GM21619 (cell line): ENCODE results near the gene OLFML2A.

Source experiments
- ATAC-seq: cut with Tn5 transposase; IDR thresholded peaks from one replicate; pipeline ENCODE4 v1.9.1; 2021; ENCODE audit not compliant: unreplicated experiment

OLFML2A gene

DNA sequence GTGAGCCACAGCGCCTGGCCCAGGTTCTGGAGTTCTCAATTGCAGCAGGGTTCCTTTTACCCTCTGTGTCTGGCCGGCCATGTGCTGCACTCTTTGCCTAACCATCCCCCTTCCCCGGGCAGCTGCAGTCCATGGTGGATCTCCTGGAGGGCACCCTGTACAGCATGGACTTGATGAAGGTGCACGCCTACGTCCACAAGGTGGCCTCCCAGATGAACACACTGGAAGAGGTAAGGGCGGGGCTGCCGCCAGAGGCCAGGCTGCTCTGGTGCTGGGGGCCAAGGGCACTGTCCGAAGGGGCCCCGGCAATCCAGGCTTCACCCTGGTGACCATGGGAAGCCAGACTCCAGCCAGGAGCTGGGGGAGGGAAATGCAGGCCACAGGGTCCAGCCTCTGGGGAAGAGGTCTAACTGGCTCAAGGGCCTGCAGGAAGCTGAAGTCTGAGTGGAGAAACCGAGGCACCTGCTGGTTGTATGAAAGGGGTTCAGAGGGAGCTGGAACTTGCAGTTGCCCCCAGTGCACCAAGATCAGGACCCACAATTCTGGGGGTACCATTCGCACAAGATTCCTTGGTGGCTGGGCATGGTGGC is 18.1 kb downstream of the OLFML2A start:
- no peak for ATAC-seq

DNA sequence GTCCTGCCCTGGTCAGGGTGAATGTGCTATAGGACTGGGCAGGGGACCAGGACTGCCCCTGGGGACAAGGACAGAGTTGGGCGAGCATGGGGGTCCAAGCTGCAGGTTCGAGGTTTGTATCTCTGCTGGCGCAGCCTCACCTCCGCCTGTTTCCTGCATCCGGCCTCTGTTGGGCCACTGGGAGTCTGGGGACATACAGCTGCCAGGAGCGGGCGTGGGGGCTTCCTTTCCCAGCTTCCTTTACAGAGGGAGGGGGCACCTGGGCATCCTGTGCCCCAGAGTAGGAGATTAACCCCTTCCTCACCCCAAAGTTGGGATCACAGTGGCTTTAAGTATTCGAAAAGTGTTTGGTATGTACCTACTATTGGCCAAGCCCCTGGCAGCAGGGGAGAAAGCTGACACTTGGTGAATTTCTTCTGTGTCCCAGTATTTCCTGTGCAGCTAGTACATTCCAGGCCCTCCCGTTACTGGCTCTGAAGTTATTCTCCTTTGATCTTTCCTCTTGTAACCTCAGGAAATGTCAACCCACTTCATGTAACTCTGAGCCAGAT is 19.0 kb downstream of the OLFML2A start:
- no peak for ATAC-seq

DNA sequence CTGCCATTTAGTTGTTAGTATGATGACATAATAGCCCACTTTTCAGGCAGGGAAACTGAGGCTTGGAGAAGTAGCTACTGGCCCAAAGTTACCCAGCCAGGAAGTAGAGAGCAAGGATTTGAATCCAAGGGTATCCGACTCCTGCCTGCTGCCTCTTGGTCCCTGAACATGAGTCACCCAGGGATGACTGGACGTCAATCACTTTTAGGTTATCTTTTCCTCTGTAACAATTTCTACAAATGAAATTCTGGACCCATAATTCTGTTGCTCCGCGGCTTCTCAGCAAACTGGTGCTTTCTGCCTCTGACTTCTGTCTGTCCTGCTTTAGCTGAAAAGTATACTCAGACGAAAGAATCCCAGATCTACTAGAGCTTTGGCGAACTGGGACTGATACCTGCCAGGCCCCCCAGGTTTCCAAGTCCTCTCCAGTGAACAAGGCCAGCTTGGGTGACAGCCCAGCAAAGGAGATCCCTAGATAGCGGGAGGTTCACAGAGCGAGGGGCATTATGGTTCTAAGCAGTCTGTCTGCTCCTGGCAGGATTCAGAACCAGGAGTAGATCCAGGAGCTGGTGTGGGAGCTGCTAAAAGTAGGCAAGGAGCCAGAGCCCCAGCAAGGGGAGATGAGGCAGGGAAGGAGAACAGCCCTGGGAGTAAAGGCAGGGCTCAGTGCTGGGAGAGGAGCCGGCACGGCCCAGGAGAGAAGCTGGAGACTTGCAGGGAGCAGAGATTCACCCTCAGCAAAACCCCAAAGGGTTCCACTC is 20.6 kb downstream of the OLFML2A start:
- ATAC-seq = no peak

DNA sequence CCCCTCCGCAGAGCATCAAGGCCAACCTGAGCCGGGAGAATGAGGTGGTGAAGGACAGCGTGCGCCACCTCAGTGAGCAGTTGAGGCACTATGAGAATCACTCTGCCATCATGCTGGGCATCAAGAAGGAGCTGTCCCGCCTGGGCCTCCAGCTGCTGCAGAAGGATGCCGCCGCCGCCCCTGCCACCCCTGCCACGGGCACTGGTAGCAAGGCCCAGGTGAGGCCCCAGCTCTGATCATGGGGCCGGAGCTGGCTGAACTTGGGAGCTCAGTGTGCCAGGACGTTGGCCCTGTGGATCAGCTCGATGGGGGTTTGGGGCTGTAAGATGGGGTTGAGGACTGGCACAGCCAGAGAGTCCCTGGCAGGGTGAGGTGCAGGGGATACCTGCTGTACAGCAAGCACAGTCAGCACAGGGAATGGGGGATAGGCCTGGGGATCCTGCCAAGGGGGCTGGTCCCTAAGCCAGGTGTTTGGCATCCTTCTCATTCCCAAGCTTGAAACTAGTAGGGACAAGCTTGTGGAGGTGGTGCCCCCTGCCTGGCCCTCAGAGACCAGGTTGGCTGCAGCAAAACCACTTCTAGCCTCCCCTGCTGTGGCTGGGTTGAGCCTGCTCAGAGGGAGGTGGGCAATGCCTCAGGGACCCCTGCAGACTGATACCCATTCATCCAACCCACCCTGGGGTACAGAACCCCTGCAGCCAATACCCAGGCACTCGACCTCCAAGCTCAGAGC is 22.5 kb downstream of the OLFML2A start:
- ATAC-seq = no peak

DNA sequence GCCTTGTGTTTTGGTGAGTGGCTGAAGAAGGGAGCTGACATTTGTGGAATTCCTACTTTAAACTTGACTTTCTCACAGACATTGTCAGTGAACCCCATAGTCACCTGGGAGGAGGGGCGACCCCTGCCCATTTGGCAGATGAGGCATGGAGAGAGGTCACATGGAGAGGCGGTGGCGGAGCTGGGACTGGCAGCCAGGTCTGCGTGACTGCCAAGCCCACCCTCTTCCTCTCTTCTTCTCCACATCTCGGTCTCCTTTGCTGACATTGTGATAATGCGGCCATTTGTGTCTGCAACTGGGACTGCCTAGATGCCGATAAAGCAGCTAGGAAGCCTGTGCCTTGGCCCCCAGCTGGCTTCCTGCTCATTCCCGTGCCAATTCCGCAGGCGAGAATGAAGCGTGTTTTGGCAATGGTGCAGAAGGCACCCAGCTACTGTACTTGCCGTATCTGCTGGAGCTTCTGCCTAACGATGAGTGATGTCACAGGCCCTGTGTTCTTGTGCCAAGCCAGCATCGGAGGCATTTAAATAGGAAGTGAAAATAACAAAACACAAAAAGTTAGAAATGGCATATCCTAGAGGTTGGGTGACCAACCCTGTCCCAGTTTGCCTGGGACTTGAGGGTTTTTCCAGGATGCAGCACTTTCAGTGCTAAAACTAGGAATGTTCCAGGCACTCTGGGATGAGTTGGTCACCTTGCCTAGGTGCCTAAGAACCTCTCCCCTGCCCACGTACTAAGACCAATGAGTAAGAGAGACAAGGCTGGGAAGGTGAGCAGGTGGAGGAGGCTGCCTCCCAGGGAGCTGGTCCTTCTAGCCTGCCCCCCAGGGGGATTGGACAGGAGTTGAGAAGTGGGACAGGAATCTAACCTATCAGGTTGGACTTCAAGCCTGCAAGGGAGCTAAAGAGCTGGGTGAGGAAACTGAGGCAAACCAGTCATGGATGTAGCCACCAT is 23.6 kb downstream of the OLFML2A start:
- no peak for ATAC-seq

DNA sequence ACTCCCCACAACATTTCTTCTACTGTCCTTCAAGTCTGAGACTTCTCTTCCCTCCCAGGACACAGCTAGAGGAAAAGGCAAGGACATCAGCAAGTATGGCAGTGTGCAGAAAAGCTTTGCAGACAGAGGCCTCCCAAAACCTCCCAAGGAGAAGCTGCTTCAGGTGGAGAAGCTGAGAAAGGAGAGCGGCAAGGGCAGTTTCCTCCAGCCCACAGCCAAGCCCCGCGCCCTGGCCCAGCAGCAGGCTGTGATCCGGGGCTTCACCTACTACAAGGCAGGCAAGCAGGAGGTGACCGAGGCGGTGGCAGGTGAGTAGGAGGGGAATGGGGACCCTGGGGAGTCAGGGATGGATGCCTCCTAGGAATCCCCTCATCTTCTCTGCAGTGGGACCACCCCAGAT is 24.4 kb downstream of the OLFML2A start:
- ATAC-seq = no peak

DNA sequence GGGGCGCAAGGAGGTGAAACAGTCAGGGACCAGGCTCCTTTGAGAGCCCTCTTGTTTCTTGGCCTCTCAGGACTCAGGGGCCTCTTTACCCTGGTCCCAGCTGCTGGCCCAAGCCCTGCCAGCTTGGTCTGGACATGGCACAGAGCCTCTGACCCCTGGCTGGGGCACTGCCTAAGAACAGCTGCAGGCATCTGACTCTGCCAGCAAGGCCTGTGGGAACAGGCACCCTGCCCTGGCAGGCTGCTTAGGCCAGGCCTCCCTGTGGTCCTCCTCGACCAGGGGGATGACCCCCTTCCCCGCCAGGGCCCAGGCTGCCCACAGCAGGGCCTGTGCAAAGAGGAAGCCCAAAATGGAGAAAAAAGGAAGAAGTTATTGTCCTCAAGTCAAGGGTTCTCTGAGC is 25.5 kb downstream of the OLFML2A start:
- ATAC-seq = no peak

DNA sequence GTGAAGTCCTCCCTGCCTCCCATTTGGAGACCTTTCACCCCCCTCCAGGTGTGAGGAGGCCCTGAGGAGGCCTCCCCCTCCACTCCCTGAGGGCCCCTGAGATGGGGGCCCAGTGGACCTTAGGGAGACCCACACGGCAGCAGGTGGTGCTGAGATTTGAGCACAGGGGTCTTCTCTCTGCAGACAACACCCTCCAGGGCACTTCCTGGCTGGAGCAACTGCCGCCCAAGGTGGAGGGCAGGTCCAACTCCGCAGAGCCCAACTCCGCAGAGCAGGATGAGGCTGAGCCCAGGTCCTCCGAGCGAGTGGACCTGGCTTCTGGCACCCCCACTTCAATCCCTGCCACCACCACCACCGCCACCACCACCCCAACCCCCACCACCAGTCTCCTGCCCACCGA is 27.0 kb downstream of the OLFML2A start:
- ATAC-seq = no peak

DNA sequence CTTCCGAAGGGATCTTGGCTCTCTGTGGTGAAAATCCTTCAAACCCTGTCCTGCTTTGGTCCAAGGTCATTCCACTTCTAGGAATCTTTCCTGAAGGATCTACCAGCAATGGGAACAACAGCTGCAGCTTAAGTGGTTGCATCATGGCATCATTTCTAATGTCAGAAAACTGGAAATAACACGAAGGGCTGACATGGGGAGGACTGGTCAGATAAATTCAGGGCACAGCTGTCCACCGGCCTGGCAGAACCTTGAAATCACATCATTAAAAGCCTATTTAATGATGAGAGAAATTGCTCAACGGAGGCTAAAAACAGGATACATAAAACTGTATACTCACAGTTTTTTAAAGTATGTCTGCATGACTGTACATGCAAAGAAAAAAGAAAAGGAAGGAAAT is 28.3 kb downstream of the OLFML2A start:
- ATAC-seq = no peak

DNA sequence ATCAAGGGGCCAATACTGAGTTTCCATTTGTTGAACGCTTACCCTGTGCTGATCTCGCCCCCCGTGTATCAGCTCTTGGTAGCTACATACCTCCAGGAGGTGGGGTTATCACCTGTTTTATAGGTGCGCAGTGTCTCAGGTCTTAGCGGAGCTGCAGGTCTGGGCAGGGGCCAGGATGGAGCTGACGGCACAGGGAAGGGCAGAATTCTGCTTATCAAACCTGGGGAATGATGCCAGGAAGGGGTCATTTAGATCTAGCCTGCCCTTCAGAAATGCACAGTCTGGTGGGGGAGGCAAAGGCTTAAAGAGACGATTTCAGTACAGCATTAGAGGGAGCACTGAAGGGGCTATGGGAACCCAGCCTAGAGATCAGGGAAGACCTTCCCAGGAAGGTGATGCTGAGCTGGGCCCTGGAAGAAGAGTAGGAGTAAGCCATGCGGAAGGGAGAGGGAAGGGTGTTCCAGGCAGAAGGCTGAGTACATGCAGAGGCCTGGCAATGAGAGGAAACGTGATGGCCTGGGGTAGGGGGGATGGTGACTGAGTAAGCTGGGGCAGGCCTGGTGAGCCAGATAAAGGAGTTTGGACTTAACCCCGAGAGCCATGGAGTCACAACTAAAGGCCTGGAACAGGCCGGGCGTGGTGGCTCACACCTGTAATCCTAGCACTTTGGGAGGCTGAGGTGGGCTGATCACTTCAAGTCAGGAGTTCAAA is 31.5 kb downstream of the OLFML2A start:
- ATAC-seq = no peak

DNA sequence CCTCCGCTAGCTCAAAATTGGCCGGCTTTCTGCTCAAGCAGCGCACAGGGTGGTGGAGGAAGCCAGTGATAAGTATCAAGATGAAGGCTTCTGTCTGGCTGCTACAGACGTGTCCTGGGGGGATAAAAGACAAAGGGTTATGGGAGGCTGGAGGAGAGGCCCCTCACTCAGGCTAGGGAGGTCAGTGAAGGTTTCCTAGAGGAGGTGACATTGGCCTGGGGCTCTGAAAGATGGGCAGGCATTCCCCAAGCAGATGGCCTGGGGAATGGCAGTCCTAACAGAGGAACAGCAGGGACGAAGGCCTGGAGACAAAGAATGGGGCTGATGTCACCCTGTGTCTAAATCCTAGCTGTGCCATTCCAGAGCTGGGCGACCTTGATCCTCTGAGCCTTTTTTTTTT is 32.3 kb downstream of the OLFML2A start:
- no peak for ATAC-seq

DNA sequence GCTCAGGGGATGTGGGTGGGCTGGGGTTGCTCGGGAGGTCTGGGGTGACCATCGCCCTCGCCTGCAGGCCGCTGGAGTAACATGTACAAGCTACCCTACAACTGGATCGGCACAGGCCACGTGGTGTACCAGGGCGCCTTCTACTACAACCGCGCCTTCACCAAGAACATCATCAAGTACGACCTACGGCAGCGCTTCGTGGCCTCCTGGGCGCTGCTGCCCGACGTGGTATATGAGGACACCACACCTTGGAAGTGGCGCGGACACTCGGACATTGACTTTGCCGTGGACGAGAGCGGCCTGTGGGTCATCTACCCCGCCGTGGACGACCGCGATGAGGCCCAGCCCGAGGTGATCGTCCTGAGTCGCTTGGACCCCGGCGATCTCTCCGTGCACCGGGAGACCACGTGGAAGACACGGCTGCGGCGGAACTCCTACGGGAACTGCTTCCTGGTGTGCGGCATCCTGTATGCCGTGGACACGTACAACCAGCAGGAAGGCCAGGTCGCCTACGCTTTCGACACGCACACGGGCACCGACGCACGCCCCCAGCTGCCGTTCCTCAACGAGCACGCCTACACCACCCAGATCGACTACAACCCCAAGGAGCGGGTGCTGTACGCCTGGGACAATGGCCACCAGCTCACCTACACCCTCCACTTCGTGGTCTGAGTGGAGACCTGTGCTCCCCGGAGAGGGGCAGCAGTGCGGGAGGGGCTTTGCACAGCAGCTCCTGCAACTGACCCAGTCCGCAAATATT is 33.0 kb downstream of the OLFML2A start:
- no peak for ATAC-seq

DNA sequence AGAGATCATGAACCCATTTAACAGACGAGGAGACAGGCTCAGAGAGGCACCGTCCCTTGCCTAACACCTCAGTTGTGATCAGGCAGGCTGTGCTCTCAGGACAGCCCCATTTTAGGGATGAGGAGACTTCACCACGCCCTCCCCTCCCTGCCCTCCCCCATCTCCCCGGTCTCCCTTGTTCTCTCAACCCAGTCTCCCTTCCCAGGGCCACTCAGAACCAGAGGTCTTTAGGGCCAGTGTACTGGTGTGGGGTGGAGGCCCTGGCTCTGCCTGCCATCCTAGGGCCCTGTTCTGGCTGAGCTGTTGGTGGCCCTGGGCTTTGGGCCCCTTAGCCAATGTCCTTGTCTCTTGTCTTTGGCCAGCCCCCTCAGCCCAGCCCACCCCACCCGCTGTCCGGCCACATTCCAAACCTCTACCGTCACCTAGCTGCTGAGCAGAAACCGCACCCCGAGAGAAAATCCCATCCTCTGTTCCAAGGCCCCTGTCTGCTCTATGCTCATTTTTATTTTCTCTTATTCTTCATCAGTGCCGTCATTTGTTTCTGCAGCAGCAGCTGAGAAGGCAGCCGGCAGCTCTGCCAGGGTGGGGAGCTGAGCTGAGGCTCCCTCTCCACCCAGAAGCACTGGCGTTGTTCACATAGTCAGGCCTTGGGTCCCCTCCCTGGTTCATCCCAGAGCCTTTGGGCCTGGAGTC is 33.9 kb downstream of the OLFML2A start:
- no peak for ATAC-seq

DNA sequence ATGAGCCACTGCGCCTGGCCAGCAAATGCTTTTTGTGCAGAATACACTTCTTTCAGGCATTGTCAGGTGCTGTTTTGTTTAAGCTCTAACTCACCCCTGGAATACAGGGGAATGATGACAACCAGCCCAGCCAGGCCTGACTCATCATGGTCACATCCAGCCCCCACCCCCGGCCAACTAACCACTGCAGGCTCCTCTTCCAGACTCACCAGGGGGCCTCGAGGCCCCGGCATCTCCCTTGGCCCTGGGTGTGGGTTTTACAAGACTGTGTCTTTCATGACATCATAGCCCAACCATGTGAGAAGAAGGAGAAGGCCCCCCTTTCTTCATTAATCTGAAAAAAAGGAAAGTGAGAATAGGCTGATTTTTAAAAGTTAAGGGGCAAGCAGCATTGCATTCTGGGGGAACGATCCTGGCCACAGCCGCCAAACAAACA is 35.5 kb downstream of the OLFML2A start:
- ATAC-seq = no peak

DNA sequence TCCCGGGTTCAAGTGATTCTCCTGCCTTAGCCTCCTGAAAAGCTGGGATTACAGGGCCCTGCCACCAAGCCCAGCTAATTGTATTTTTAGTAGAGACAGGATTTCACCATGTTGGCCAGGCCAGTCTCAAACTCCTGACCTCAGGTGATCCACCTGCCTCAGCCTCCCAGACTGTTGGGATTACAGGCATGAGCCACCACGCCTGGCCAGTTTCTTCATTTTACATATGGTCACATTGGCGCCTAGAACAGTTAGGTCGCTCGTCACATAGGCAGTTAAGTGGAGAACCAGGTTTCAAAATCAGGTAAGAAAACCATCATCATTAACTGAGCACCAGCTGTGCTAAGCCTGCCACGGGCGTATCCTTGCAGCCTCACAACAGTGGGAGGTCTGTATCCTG is 36.1 kb downstream of the OLFML2A start:
- ATAC-seq = no peak

DNA sequence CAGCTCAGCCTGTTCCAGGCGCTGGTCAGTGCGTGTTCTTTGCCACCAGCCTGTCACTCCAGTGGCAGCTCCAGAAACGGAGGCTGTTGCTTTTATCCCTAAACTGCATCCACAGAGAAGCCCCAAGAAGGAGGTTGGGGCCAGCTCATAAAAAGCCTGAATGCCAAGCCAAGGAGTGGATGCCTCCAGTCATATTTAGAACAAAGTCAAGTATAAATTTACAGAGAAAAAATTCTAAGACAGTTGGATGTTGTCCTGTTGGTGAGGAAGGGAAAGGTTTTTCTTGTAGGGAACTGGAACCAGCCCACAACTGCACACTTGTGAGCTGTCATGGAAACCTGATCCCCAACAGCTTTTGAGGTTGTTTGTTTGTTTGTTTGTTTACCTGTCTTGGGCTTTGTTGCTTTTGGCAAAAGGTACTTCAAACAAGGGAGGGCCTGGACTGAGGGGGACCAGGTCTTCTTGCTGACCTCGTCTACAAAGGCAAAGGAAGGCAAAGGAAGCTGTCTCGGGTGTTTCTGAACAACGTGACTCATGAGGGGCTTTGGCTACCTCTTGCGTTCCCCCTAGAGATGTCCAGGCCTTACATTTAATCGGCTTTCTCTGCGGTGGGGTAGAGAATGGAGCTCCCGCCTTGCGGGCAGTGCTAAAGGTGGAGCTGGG is 36.7 kb downstream of the OLFML2A start:
- ATAC-seq = no peak

DNA sequence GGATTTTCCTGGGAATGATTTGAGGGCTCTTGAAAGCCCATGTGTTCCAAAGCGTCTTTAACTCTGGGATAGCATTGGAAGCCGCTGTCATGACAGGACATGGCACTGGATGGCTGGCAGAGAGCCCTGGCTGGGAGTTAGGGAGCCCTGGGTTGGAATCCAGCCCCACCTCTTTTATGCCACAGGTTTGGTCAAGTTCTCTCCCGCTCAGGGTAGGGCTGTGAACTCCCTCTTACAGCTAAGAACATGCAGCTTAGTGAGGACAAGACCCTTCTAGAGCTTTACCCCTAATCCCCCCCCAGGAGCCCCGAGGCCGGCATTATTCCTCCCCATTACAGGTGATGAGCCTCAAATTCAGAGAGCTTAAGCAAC is 37.2 kb downstream of the OLFML2A start:
- no peak for ATAC-seq

DNA sequence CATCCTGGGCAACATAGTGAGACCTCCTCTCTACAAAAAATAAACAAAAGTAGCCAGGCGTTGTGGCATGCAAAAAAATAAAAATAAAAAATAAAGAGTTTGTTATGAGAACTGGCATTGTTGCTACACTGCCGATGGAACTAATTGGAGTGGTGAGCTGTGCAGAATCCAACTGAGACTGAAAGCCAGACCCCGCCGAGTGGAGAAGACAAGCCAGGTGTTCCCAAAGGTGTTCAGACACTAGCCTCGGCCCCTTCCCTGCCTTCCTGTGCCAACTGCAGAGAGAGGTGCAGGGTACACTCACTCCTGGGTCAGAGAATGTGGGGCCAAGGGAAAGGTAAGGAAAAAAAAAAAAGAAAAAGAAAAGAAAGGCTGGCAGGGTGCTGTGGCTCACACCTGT is 38.7 kb downstream of the OLFML2A start:
- ATAC-seq = no peak
